K562 (cell line): ENCODE measurements around the gene BGN. TPM values are rescaled to one million over a fixed set of nuclear protein-coding genes. Genes with fewer than 3 reads are reported as not detected.

ENCODE experiments used
- ATAC-seq: fragments of 200-7000 bp; cut with Tn5 transposase; 3 replicates; pipeline ENCODE4 v1.9.1; 2020; ENCODE audit warnings: moderate library complexity
- BruUV-seq: library from RNA; stranded (reverse); fragments of 400-500 nt; replicated peaks from 2 replicates; lab custom pipeline; 2021; lab: Mats Ljungman, UMichigan
- CTCF ChIA-PET: fragments of 300-600 bp; formaldehyde crosslinking; extraction: SDS; loops from one replicate; lab custom pipeline; 2021; ENCODE audit warnings: low intra/inter-chr PET ratio; lab: Yijun Ruan, JAX
- POLR2A ChIA-PET: fragments of 300-600, 350-650 bp; sonication (Branson Sonifier 250); formaldehyde crosslinking; extraction: SDS; loops from one replicate; lab custom pipeline; 2021; ENCODE audit warnings: antibody characterized with exemption, inconsistent platforms; lab: Yijun Ruan, JAX
- DNase-seq, 4 experiments: peaks; one replicate each; pipeline versions ENCODE4 v3.0.0 to v3.0.0-alpha.2; 2011 to 2018; ENCODE audit warnings: low spot score in 3 of 4, mixed read lengths in 3 of 4; ENCODE audit errors: extremely low read depth in 1 of 4
- FAIRE-seq: peaks from 2 replicates; lab custom pipeline; 2011; peaks lifted over from hg19 to GRCh38; lab: Jason Lieb, UNC
- H2AFZ ChIP-seq: 2 replicates; pipeline ENCODE4 v1.6.0; 2011; ENCODE audit warnings: low read depth, low read length, control low read depth, inconsistent platforms
- H3K27ac ChIP-seq: fragments of 200-600 bp; 3 replicates; pipeline ENCODE4 v1.8.0; 2011; ENCODE audit warnings: low read depth, mild to moderate bottlenecking, control low read depth, inconsistent platforms, low read length, moderate library complexity, mixed read lengths; ENCODE audit errors: extremely low read depth
- H3K27me3 ChIP-seq, 2 experiments: fragments of 300-600 bp in 1 of 2; 2 replicates in 1 of 2; 3 replicates in 1 of 2; pipeline versions ENCODE4 v1.6.0 to v1.8.0; 2011; ENCODE audit warnings: inconsistent platforms in 2 of 2, low read length in 2 of 2, mild to moderate bottlenecking in 1 of 2, mixed read lengths in 1 of 2, moderate library complexity in 1 of 2; ENCODE audit not compliant: control insufficient read depth in 2 of 2, insufficient read depth in 2 of 2
- H3K36me3 ChIP-seq: fragments of 300-600 bp; 3 replicates; pipeline ENCODE4 v1.8.0; 2011; ENCODE audit warnings: mild to moderate bottlenecking, low read length, inconsistent platforms; ENCODE audit not compliant: control insufficient read depth, insufficient read depth
- H3K4me1 ChIP-seq, 2 experiments: fragments of 200-600 bp in 1 of 2; replicated peaks in 1 of 2; 2 replicates in 1 of 2; 3 replicates in 1 of 2; pipeline versions ENCODE4 v1.5.1 to v1.8.0; 2011; ENCODE audit warnings: inconsistent platforms in 2 of 2, low read length in 2 of 2, mild to moderate bottlenecking in 1 of 2, mixed read lengths in 1 of 2, moderate library complexity in 1 of 2; ENCODE audit not compliant: control insufficient read depth in 2 of 2, insufficient read depth in 2 of 2
- H3K4me2 ChIP-seq: 2 replicates; pipeline ENCODE4 v1.6.1; 2011; ENCODE audit warnings: low read length, control low read depth, inconsistent platforms, mixed read lengths; ENCODE audit not compliant: insufficient read depth
- H3K4me3 ChIP-seq: fragments of 200-600 bp; sonication (generic), shearing (Covaris generic); 2 replicates; pipeline ENCODE4 v1.5.1; 2016; ENCODE audit warnings: control low read depth, inconsistent platforms
- H3K79me2 ChIP-seq: fragments of 200-600 bp; 3 replicates; pipeline ENCODE4 v1.8.0; 2011; ENCODE audit warnings: low read length, inconsistent platforms; ENCODE audit not compliant: control insufficient read depth, insufficient read depth
- H3K9ac ChIP-seq, 2 experiments: 2 replicates each; pipeline versions ENCODE4 v1.6.0 to v1.6.1; 2011; ENCODE audit warnings: low read depth in 2 of 2, low read length in 2 of 2, control low read depth in 1 of 2, inconsistent platforms in 1 of 2, mild to moderate bottlenecking in 1 of 2, mixed read lengths in 1 of 2; ENCODE audit not compliant: insufficient read depth in 1 of 2
- H3K9me1 ChIP-seq: one replicate; pipeline ENCODE4 v1.6.0; 2011; ENCODE audit warnings: inconsistent platforms, mild to moderate bottlenecking, low read length, moderate library complexity; ENCODE audit not compliant: control insufficient read depth, insufficient read depth
- H3K9me3 ChIP-seq: replicated peaks from 2 replicates; pipeline ENCODE4 v1.5.1; 2011; ENCODE audit warnings: low read depth, low read length, inconsistent platforms; ENCODE audit not compliant: control insufficient read depth, insufficient read depth
- H4K20me1 ChIP-seq: replicated peaks from 2 replicates; pipeline ENCODE4 v1.6.1; 2011; ENCODE audit warnings: low read length, inconsistent platforms, mixed read lengths; ENCODE audit not compliant: control insufficient read depth, insufficient read depth
- ARID2 ChIP-seq: fragments of 450-650 bp; IDR thresholded peaks from 2 replicates; pipeline ENCODE4 v1.6.1; 2017; ENCODE audit warnings: antibody characterized with exemption, mild to moderate bottlenecking
- CTCFL ChIP-seq: IDR thresholded peaks from 2 replicates; pipeline ENCODE4 v1.6.1; 2011; ENCODE audit warnings: borderline replicate concordance, low read depth, mild to moderate bottlenecking, moderate library complexity, low read length; ENCODE audit not compliant: insufficient read depth, poor library complexity, severe bottlenecking
- DLX4 ChIP-seq: fragments of 250-450 bp; sonication (Bioruptor Pico); IDR thresholded peaks from 2 replicates; pipeline ENCODE4 v1.6.1; 2021; ENCODE audit warnings: mild to moderate bottlenecking
- ERF ChIP-seq: fragments of 450-650 bp; formaldehyde crosslinking; IDR thresholded peaks from 2 replicates; pipeline ENCODE4 v1.4.0; 2020; ENCODE audit warnings: mild to moderate bottlenecking, mixed read lengths
- GATAD2B ChIP-seq: fragments of 450-650 bp; IDR thresholded peaks from 2 replicates; pipeline ENCODE4 v1.6.1; 2017; ENCODE audit warnings: mild to moderate bottlenecking, borderline replicate concordance
- GTF2A2 ChIP-seq: IDR thresholded peaks from 2 replicates; pipeline ENCODE4 v1.6.1; 2016; ENCODE audit warnings: mild to moderate bottlenecking, missing genetic modification characterization, missing compliant biosample characterization
- HMGXB4 ChIP-seq: sonication (generic); formaldehyde crosslinking; IDR thresholded peaks from 2 replicates; pipeline ENCODE4 v1.8.1; 2023; ENCODE audit warnings: mild to moderate bottlenecking, missing genetic modification reagents
- HNRNPK ChIP-seq: fragments of 200-400 bp; formaldehyde crosslinking; IDR thresholded peaks from one replicate; pipeline ENCODE4 v1.6.1; 2018; ENCODE audit warnings: mild to moderate bottlenecking, low read depth, low read length; ENCODE audit not compliant: poor library complexity, severe bottlenecking
- SMAD2 ChIP-seq: fragments of 150-350 bp; IDR thresholded peaks from 2 replicates; pipeline ENCODE4 v1.6.1; 2014; ENCODE audit warnings: low read depth, mild to moderate bottlenecking, low read length
- TBP ChIP-seq: optimal IDR thresholded peaks from 2 replicates; pipeline ENCODE3; 2011; ENCODE audit warnings: low read depth, low read length, improper control_type of control experiment
- XRCC5 ChIP-seq: fragments of 200-400 bp; formaldehyde crosslinking; IDR thresholded peaks from 2 replicates; pipeline ENCODE4 v1.6.1; 2017; ENCODE audit warnings: low read depth, mild to moderate bottlenecking, low read length
- ZNF121 ChIP-seq: sonication (generic); formaldehyde crosslinking; conservative IDR thresholded peaks from 2 replicates; pipeline ENCODE4 v1.8.0; 2022; ENCODE audit warnings: missing genetic modification reagents
- ZNF253 ChIP-seq: fragments of 250-450 bp; sonication (Bioruptor Pico); conservative IDR thresholded peaks from 2 replicates; pipeline ENCODE4 v1.6.1; 2021; ENCODE audit warnings: mild to moderate bottlenecking
- ZNF282 ChIP-seq: sonication (generic); formaldehyde crosslinking; IDR thresholded peaks from 2 replicates; pipeline ENCODE4 v1.8.1; 2023; ENCODE audit warnings: missing genetic modification reagents
- WGBS: fragments of 100-300 bp; shearing (Covaris generic); methylation state at CpG from one replicate; pipeline ENCODE4 v1.1.6; 2016; ENCODE audit warnings: low coverage, mixed read lengths; ENCODE audit not compliant: insufficient coverage; ENCODE audit errors: missing lambda C conversion rate; 5-methylcytosine and 5-hydroxymethylcytosine counted together
- in situ Hi-C: fragments of 300-500 bp; cut with MboI; formaldehyde crosslinking; loops from 4 replicates; pipeline ENCODE4 v1.15.0; 2018; ENCODE audit warnings: inconsistent platforms, mixed read lengths
- intact Hi-C: fragments of 100-400 bp; cut with micrococcal nuclease; formaldehyde crosslinking; loops from 2 replicates; pipeline ENCODE4 v1.14.2; 2022
- polyA plus RNA-seq, 8 experiments: library from polyadenylated mRNA; depleted of rRNA in 4 of 8; stranded (reverse) in 5 of 8; unstranded in 3 of 8; fragments of >200 nt; fragmentation: Nextera tagmentation in 2 of 8; fragmentation: Illumina TruSeq in 1 of 8; extraction: Ambion mirVana in 2 of 8; extraction: Trizol in 1 of 8; gene quantifications; 2 replicates each; pipeline versions ENCODE4 v1.2.1 to v1.2.3, GENCODE V29; 2011 to 2014; ENCODE audit warnings: inconsistent platforms in 1 of 8, missing spikeins in 1 of 8
- total RNA-seq, 7 experiments: library from RNA; depleted of rRNA in 6 of 7; stranded (reverse); fragments of >200 nt in 6 of 7; fragmentation: Illumina TruSeq in 2 of 7; extraction: Trizol in 2 of 7; gene quantifications; 2 replicates each; pipeline versions ENCODE4 v1.2.1 to v1.2.3, GENCODE V29; 2011 to 2021; ENCODE audit warnings: low replicate concordance in 1 of 7

The BGN gene
- total and polyA plus RNA-seq, 9 of the 15 experiments (the other 6 are each of a cell fraction or from before 2014, with no cell fraction given): 0.11 TPM; not detected in 8

GRCh38 chrX:153470411-153471363 is 24.1 kb upstream of the BGN start, which contains the start of gene HAUS7 (continued):
- peak; percentile 26; the same call in 1 of the 2 replicates for TF ChIP-seq HMGXB4 (CRISPR knock-in tag)
- TF ChIP-seq ERF: no peak
- TF ChIP-seq XRCC5: peak; percentile 30; the same call in 1 of the 2 replicates
- peak; percentile 60 for TF ChIP-seq TBP

GRCh38 chrX:153471663-153472280 is 23.0 kb upstream of the BGN start:
- no peak for FAIRE-seq
- TF ChIP-seq ZNF253: no peak
- no peak for TF ChIP-seq CTCFL
- TF ChIP-seq DLX4: no peak
- no peak for TF ChIP-seq ZNF282 (CRISPR knock-in tag)
- no peak for TF ChIP-seq HNRNPK
- no peak for TF ChIP-seq ARID2
- no peak for TF ChIP-seq ZNF121 (CRISPR knock-in tag)
- no peak for TF ChIP-seq GATAD2B
- TF ChIP-seq GTF2A2 (tag): no peak
- TF ChIP-seq SMAD2: no peak

More at GRCh38 chrX:153471663-153472280, 23.0 kb upstream of the BGN start:
- intact Hi-C loops (loop anchor here (5.0 kb wide), 1 partner anchor 36 kb away; no protein-coding TSS in a partner anchor), in situ Hi-C loops (no loop called here)
- ChIA-PET CTCF (interaction anchor here (0.9 to 1.7 kb wide), 2 partner anchors 35 to 513 kb away, joined by 6 to 9 read pairs; no protein-coding TSS in a partner anchor), POLR2A (no interaction called here)
- H3K4me3 ChIP-seq: no peak overlapping the region
- WGBS: 29% methylated on average over 6 of the region's 11 CpGs
- H2AFZ ChIP-seq: 0 out of 2 replicates have a peak overlapping the region, but pooled peaks have one; percentile 72
- no TSS peak for BruUV-seq
- peaks cover 4 to 58% of the 10 kb centered on the region in 2 experiments; a peak in 4 of 5 replicates for H3K4me1 ChIP-seq
- no peak overlapping the region for H3K27ac ChIP-seq
- no peaks in the 10 kb centered on the region for H4K20me1 ChIP-seq
- H3K4me2 ChIP-seq: no peak overlapping the region
- H3K9me1 ChIP-seq: no peaks in the 10 kb centered on the region
- H3K27me3 ChIP-seq: no peaks in the 10 kb centered on the region
- no peak for DNase-seq
- peaks cover 29% of the 10 kb centered on the region for H3K79me2 ChIP-seq
- no peaks in the 10 kb centered on the region for H3K9me3 ChIP-seq
- H3K9ac ChIP-seq: peak overlapping the region in 1 of 2 experiments; percentile 45; a peak in 1 of 4 replicates
- peaks cover 23% of the 10 kb centered on the region; the same call in 2 of the 3 replicates for H3K36me3 ChIP-seq
- no peak for ATAC-seq
